ENCODE measurements around the gene CUX1. TPM values are rescaled to one million over a fixed set of nuclear protein-coding genes. Genes with fewer than 3 reads are reported as not detected.
"Not testable (repeated sequence)": the region's sequence is repeated elsewhere in the genome, so short reads cannot be mapped to it uniquely, and the experiment has no call there.

The CUX1 gene
- total RNA-seq, 1 experiment from 2014 or later = 53.5 TPM

- no peaks in the 10 kb centered on the region for H3K9me3 ChIP-seq (ENCODE audit: control insufficient read depth, low read depth, low read length)
- H4K5ac ChIP-seq (ENCODE audit: insufficient read length, low read depth, low read length) = no peak overlapping the region
- no CpG with 5 or more reads among the region's 11 CpGs for WGBS (ENCODE audit: extremely low coverage, insufficient read length, low lambda C conversion rate)
- no peak overlapping the region for H2AK5ac ChIP-seq (ENCODE audit: insufficient read length, low read length)
- no peak overlapping the region for H2BK15ac ChIP-seq (ENCODE audit: low read depth, low read length)
- H4K20me1 ChIP-seq (ENCODE audit: control insufficient read depth, insufficient read depth, insufficient read length) = no peaks in the 10 kb centered on the region
- H3K36me3 Mint-ChIP-seq (ENCODE audit: insufficient read depth in 1 of 3, low read depth in 3 of 3) = peaks cover 8 to 39% (median 31%) of the 10 kb centered on the region in 3 experiments; a peak in 6 of 7 replicates
- no peak overlapping the region for H4K8ac ChIP-seq (replicated peaks; ENCODE audit: insufficient read length, low read depth, low read length)
- H2BK5ac ChIP-seq (ENCODE audit: insufficient read length, low read length) = no peak overlapping the region
- H2BK120ac ChIP-seq (ENCODE audit: low read depth, low read length, poor library complexity, severe bottlenecking) = no peak overlapping the region
- DNase-seq = no peak
- H3K4me3 Mint-ChIP-seq = no peak overlapping the region
- H3K9ac ChIP-seq (ENCODE audit: extremely low read depth, insufficient read length, low read length) = no peak overlapping the region
- peaks cover 2% of the 10 kb centered on the region; the same call in 1 of the 2 replicates for H3K4me1 ChIP-seq (ENCODE audit: insufficient read depth, low read length)
- H4K91ac ChIP-seq (ENCODE audit: insufficient read length, low read depth, low read length) = no peak overlapping the region
- no peaks in the 10 kb centered on the region for H3K27me3 ChIP-seq (ENCODE audit: insufficient read depth, low read length)
- no peak overlapping the region for H3K23ac ChIP-seq (ENCODE audit: insufficient read length, low read depth, low read length)
- no peaks in the 10 kb centered on the region; the same call in 1 of the 2 replicates for H3K27me3 Mint-ChIP-seq (ENCODE audit: low read depth)
- H3T11ph ChIP-seq (ENCODE audit: low read length) = no peak overlapping the region
- H2AFZ ChIP-seq (ENCODE audit: low read length) = no peak overlapping the region
- H2BK20ac ChIP-seq (ENCODE audit: low read depth, low read length, poor library complexity, severe bottlenecking) = no peak overlapping the region
- no peak overlapping the region for H3K18ac ChIP-seq (ENCODE audit: insufficient read length, low read depth, low read length)
- H3K27ac ChIP-seq (ENCODE audit: insufficient read length, low read depth, low read length) = no peak overlapping the region
- H3K4me1 Mint-ChIP-seq = peaks cover 22 to 25% of the 10 kb centered on the region in 2 experiments
- no peak for TF ChIP-seq CTCF (conservative IDR thresholded peaks at IDR 0.05)
- H3K79me2 ChIP-seq (ENCODE audit: insufficient read depth, low read length) = peaks cover 6% of the 10 kb centered on the region; the same call in 1 of the 2 replicates
- no peak overlapping the region for H3K56ac ChIP-seq (ENCODE audit: insufficient read length, low read depth, low read length)
- peaks cover 6% of the 10 kb centered on the region for H3K79me1 ChIP-seq (ENCODE audit: insufficient read depth, low read depth, low read length, poor library complexity, severe bottlenecking)
- H2BK12ac ChIP-seq (ENCODE audit: insufficient read length, low read depth, low read length) = no peak overlapping the region
- no peaks in the 10 kb centered on the region; a peak in 1 of 5 replicates for H3K9me3 Mint-ChIP-seq
- H3K27ac Mint-ChIP-seq = no peak overlapping the region
- H3K4ac ChIP-seq (ENCODE audit: low read depth, low read length) = no peak overlapping the region
- H3K14ac ChIP-seq (ENCODE audit: insufficient read depth, low read length) = no peak overlapping the region
- H3K23me2 ChIP-seq (ENCODE audit: insufficient read length, low read depth, low read length, poor library complexity, severe bottlenecking) = no peaks in the 10 kb centered on the region
- H3K4me2 ChIP-seq (ENCODE audit: insufficient read depth, insufficient read length, low read length) = no peak overlapping the region
Measured at GRCh38 chr7:101921061-101921460, 103.6 kb downstream of the CUX1 start.

- not testable (repeated sequence) for H3K4ac ChIP-seq (ENCODE audit: low read depth, low read length); H4K8ac ChIP-seq (replicated peaks; ENCODE audit: insufficient read length, low read depth, low read length); H2BK120ac ChIP-seq (ENCODE audit: low read depth, low read length, poor library complexity, severe bottlenecking); H3K18ac ChIP-seq (ENCODE audit: insufficient read length, low read depth, low read length); H3K56ac ChIP-seq (ENCODE audit: insufficient read length, low read depth, low read length); H4K5ac ChIP-seq (ENCODE audit: insufficient read length, low read depth, low read length); H4K20me1 ChIP-seq (ENCODE audit: control insufficient read depth, insufficient read depth, insufficient read length); H3K23ac ChIP-seq (ENCODE audit: insufficient read length, low read depth, low read length); H3K79me2 ChIP-seq (ENCODE audit: insufficient read depth, low read length); DNase-seq; H2BK5ac ChIP-seq (ENCODE audit: insufficient read length, low read length); H3K79me1 ChIP-seq (ENCODE audit: insufficient read depth, low read depth, low read length, poor library complexity, severe bottlenecking); H2AFZ ChIP-seq (ENCODE audit: low read length); H3K4me3 Mint-ChIP-seq; H3K4me1 ChIP-seq (ENCODE audit: insufficient read depth, low read length); H3K27me3 ChIP-seq (ENCODE audit: insufficient read depth, low read length); H2BK20ac ChIP-seq (ENCODE audit: low read depth, low read length, poor library complexity, severe bottlenecking); H3K4me2 ChIP-seq (ENCODE audit: insufficient read depth, insufficient read length, low read length); H3K27me3 Mint-ChIP-seq (ENCODE audit: low read depth); H4K91ac ChIP-seq (ENCODE audit: insufficient read length, low read depth, low read length); H3K9ac ChIP-seq (ENCODE audit: extremely low read depth, insufficient read length, low read length); H3T11ph ChIP-seq (ENCODE audit: low read length); H3K23me2 ChIP-seq (ENCODE audit: insufficient read length, low read depth, low read length, poor library complexity, severe bottlenecking); H3K9me3 ChIP-seq (ENCODE audit: control insufficient read depth, low read depth, low read length); H2AK5ac ChIP-seq (ENCODE audit: insufficient read length, low read length); H2BK12ac ChIP-seq (ENCODE audit: insufficient read length, low read depth, low read length); H3K14ac ChIP-seq (ENCODE audit: insufficient read depth, low read length); H3K27ac ChIP-seq (ENCODE audit: insufficient read length, low read depth, low read length); H2BK15ac ChIP-seq (ENCODE audit: low read depth, low read length); H3K9me3 Mint-ChIP-seq
- no CpG with 5 or more reads among the region's 14 CpGs for WGBS (ENCODE audit: extremely low coverage, insufficient read length, low lambda C conversion rate)
- Mint-ChIP-seq H3K27ac (peak overlapping the region in 1 of 3 experiments; percentile 90; a peak in 1 of 7 replicates), H3K4me1 (peaks cover 22 to 25% of the 10 kb centered on the region in 2 experiments), H3K36me3 (ENCODE audit: insufficient read depth in 1 of 3, low read depth in 3 of 3) (peaks cover 9 to 35% (median 26%) of the 10 kb centered on the region in 3 experiments; a peak in 6 of 7 replicates)
Measured at GRCh38 chr7:101921546-101922489, 104.4 kb downstream of the CUX1 start.

All from H9 (cell line).